Stimulated activated CD4-positive, alpha-beta T cell treated with anti-CD3 and anti-CD28 coated beads, Interleukin-12 subunit alpha, Interleukin-12 subunit beta, amount 100 ng/mL, for 24 hours (primary cell): ENCODE data around the gene OR5P2.
"Not testable (repeated sequence)": the region's sequence is repeated elsewhere in the genome, so short reads cannot be mapped to it uniquely, and the experiment has no call there.

Source experiments
- DNase-seq, 2 experiments: peaks; one replicate each; pipeline ENCODE4 v3.0.0-alpha.2; 2020; ENCODE audit warnings: low read depth in 2 of 2

The OR5P2 gene

GRCh38 chr11:7796842-7797241 is at the start of gene OR5P2:
Gene OR5P2, minus strand, starts transcription at chr11:7796942. Its CDS starts 0 bp downstream, at chr11:7796942.
- no peak for DNase-seq

GRCh38 chr11:7846003-7846402 is 49.3 kb upstream of the OR5P2 start:
- no peak for DNase-seq

- DNase-seq: no peak
These were observed 48.2 kb upstream of the OR5P2 start for GRCh38 chr11:7844986-7845385.

- no peak for DNase-seq
These were observed 47.8 kb upstream of the OR5P2 start for GRCh38 chr11:7844521-7844920.

- DNase-seq: no peak
These were observed 43.8 kb upstream of the OR5P2 start for GRCh38 chr11:7840578-7840977.

GRCh38 chr11:7833527-7833926 is 36.8 kb upstream of the OR5P2 start:
- no peak for DNase-seq

- no peak for DNase-seq
These were observed 34.0 kb upstream of the OR5P2 start, which contains the start of gene OR5P3 for GRCh38 chr11:7830740-7831139. Gene OR5P3, minus strand, starts transcription at chr11:7830840.

GRCh38 chr11:7826324-7826723 is 29.6 kb upstream of the OR5P2 start:
- no peak for DNase-seq

GRCh38 chr11:7820417-7820816 is 23.7 kb upstream of the OR5P2 start:
- DNase-seq: not testable (repeated sequence)

GRCh38 chr11:7814897-7815296 is 18.2 kb upstream of the OR5P2 start:
- DNase-seq: not testable (repeated sequence)

GRCh38 chr11:7810301-7810700 is 13.6 kb upstream of the OR5P2 start:
- DNase-seq: not testable (repeated sequence)

- DNase-seq: no peak
These were observed 3.5 kb downstream of the OR5P2 start for GRCh38 chr11:7793233-7793632.

GRCh38 chr11:7787239-7787638 is 9.5 kb downstream of the OR5P2 start:
- no peak for DNase-seq

- DNase-seq: no peak
These were observed 21.1 kb downstream of the OR5P2 start for GRCh38 chr11:7775689-7776088.

- not testable (repeated sequence) for DNase-seq
These were observed 32.4 kb downstream of the OR5P2 start for GRCh38 chr11:7764301-7764700.

- DNase-seq: no peak
These were observed 37.7 kb downstream of the OR5P2 start for GRCh38 chr11:7759010-7759409.

- DNase-seq: no peak
These were observed 47.3 kb downstream of the OR5P2 start for GRCh38 chr11:7749456-7749855.
